HFF-Myc (cell line): Measurements from ENCODE around the gene JDP2.

Source experiments
- DNase-seq: peaks from one replicate; pipeline ENCODE4 v3.0.0-alpha.2; 2011; ENCODE audit warnings: low read depth; ENCODE audit errors: extremely low read depth
- H3K4me3 ChIP-seq: replicated peaks from 2 replicates; pipeline ENCODE4 v1.5.1; 2011; ENCODE audit warnings: low read depth, mild to moderate bottlenecking, control low read depth, low read length
- TF ChIP-seq, protein P1 (sequence below): IDR thresholded peaks from 2 replicates; pipeline ENCODE4 v1.5.1; 2012; ENCODE audit warnings: mild to moderate bottlenecking, low read depth, low read length, control low read depth; ENCODE audit errors: missing control alignments

The JDP2 gene

DNA sequence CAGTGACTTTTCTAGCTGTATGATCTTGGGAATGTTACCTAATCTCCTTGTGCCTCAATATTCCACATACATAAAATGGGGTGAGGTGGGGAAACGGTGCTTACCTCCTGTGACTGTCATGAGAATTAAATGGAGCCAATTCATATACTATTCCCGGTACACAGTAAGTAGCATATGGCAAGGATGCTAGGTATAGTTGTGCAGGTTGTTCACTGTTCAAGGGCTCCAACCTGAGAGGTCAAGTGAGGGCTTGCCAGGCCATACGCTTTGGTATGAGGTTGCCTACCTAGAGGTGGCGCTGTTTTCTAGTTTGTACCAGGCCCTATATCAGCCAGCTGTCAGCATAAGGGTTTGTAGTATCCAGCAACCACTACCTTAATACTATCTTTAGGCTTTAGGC, 90.8 kb downstream of the JDP2 start:
- DNase-seq: no peak
- TF ChIP-seq, protein P1, sequence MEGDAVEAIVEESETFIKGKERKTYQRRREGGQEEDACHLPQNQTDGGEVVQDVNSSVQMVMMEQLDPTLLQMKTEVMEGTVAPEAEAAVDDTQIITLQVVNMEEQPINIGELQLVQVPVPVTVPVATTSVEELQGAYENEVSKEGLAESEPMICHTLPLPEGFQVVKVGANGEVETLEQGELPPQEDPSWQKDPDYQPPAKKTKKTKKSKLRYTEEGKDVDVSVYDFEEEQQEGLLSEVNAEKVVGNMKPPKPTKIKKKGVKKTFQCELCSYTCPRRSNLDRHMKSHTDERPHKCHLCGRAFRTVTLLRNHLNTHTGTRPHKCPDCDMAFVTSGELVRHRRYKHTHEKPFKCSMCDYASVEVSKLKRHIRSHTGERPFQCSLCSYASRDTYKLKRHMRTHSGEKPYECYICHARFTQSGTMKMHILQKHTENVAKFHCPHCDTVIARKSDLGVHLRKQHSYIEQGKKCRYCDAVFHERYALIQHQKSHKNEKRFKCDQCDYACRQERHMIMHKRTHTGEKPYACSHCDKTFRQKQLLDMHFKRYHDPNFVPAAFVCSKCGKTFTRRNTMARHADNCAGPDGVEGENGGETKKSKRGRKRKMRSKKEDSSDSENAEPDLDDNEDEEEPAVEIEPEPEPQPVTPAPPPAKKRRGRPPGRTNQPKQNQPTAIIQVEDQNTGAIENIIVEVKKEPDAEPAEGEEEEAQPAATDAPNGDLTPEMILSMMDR: peak; percentile 43
- H3K4me3 ChIP-seq: no peak overlapping the region

- no peak for DNase-seq
- TF ChIP-seq, protein P1: no peak
- no peak overlapping the region for H3K4me3 ChIP-seq
Observed at GRCh38 chr14:75519394-75519793, 91.6 kb downstream of the JDP2 start.

- no peak overlapping the region for H3K4me3 ChIP-seq
- TF ChIP-seq, protein P1: no peak
- DNase-seq: no peak
Observed at GRCh38 chr14:75519826-75520728, 92.3 kb downstream of the JDP2 start.

GRCh38 chr14:75520852-75521251, 93.0 kb downstream of the JDP2 start:
- TF ChIP-seq, protein P1: no peak
- no peak for DNase-seq
- H3K4me3 ChIP-seq: no peak overlapping the region

- H3K4me3 ChIP-seq: no peak overlapping the region
- no peak for DNase-seq
- TF ChIP-seq, protein P1: no peak
Observed at GRCh38 chr14:75521415-75522199, 93.8 kb downstream of the JDP2 start.

GRCh38 chr14:75522224-75522982, 94.6 kb downstream of the JDP2 start, which contains the start of gene BATF:
TSS of gene BATF (plus strand) at chr14:75522469. CDS start at chr14:75522683, 214 bp downstream.
- H3K4me3 ChIP-seq: no peak within 1 kb of the TSS
- TF ChIP-seq, protein P1: no peak
- DNase-seq: no peak
